Uterus (tissue), 2 donors: ENCODE data around the gene SMIM36.

Experiments used
- CTCF ChIP-seq, 4 experiments: fragments of 200-600 bp in 2 of 4; fragments of 450-650 bp in 2 of 4; sonication (generic) in 2 of 4; IDR thresholded peaks; one replicate each; pipeline ENCODE4 v1.5.1; 2016 to 2019; ENCODE audit warnings: antibody characterized with exemption in 4 of 4, mild to moderate bottlenecking in 2 of 4, moderate library complexity in 1 of 4
- POLR2A ChIP-seq, 2 donors: fragments of 450-650 bp; IDR thresholded peaks; one replicate each; pipeline ENCODE4 v1.6.1; 2016; ENCODE audit warnings: antibody characterized with exemption in 2 of 2, mild to moderate bottlenecking in 1 of 2, moderate library complexity in 1 of 2

GRCh38 chr17:55440391-55440790 lies 70.9 kb downstream of the SMIM36 start:
- TF ChIP-seq POLR2A (IDR thresholded peaks at IDR 0.05) (no peak), CTCF (IDR thresholded peaks at IDR 0.05) (no peak)
